A673 (cell line): ENCODE data around the gene PLXND1. TPM values are rescaled to one million over a fixed set of nuclear protein-coding genes. Genes with fewer than 3 reads are reported as not detected.

ENCODE experiments used
- BruUV-seq: library from RNA; stranded (reverse); fragments of 400-500 nt; replicated peaks from 2 replicates; lab custom pipeline; 2021; lab: Mats Ljungman, UMichigan
- CTCF ChIA-PET: fragments of 300-600 bp; sonication (Branson Sonifier 250); formaldehyde crosslinking; loops from one replicate; lab custom pipeline; 2022; ENCODE audit warnings: antibody characterized with exemption; lab: Charles Lee
- POLR2A ChIA-PET: fragments of 300-600 bp; sonication (Branson Sonifier 250); formaldehyde crosslinking; loops from one replicate; lab custom pipeline; 2022; ENCODE audit warnings: antibody characterized with exemption; ENCODE audit not compliant: low non-redundant PET; lab: Charles Lee
- DNase-seq: peaks from one replicate; pipeline ENCODE4 v3.0.0-alpha.2; 2015; ENCODE audit warnings: low spot score
- H3K27ac ChIP-seq: fragments of 200-600 bp; sonication (generic); 2 replicates; pipeline ENCODE4 v1.5.1; 2016; ENCODE audit warnings: mixed run types, low read depth, mild to moderate bottlenecking, mixed read lengths, antibody characterized with exemption, low read length; ENCODE audit not compliant: poor library complexity, severe bottlenecking
- H3K27me3 ChIP-seq: fragments of 200-600 bp; sonication (generic); replicated peaks from 2 replicates; pipeline ENCODE4 v1.6.1; 2017; ENCODE audit warnings: mixed run types, low read depth, mild to moderate bottlenecking, mixed read lengths, antibody characterized with exemption, low read length; ENCODE audit not compliant: insufficient read depth, poor library complexity
- H3K36me3 ChIP-seq: fragments of 200-600 bp; sonication (generic); 2 replicates; pipeline ENCODE4 v1.6.1; 2016; ENCODE audit warnings: mixed run types, mild to moderate bottlenecking, mixed read lengths, antibody characterized with exemption, low read length; ENCODE audit not compliant: insufficient read depth, poor library complexity, severe bottlenecking
- H3K4me1 ChIP-seq: fragments of 200-600 bp; sonication (generic); 2 replicates; pipeline ENCODE4 v1.6.1; 2017; ENCODE audit warnings: mixed run types, mild to moderate bottlenecking, mixed read lengths, antibody characterized with exemption, low read length; ENCODE audit not compliant: insufficient read depth, poor library complexity, severe bottlenecking
- H3K4me3 ChIP-seq: fragments of 200-600 bp; sonication (generic); 2 replicates; pipeline ENCODE4 v1.5.1; 2016; ENCODE audit warnings: low read depth, mixed run types, mild to moderate bottlenecking, mixed read lengths, low read length; ENCODE audit not compliant: poor library complexity, severe bottlenecking
- H3K9me3 ChIP-seq: fragments of 200-600 bp; sonication (generic); 2 replicates; pipeline ENCODE4 v1.6.1; 2016; ENCODE audit warnings: mixed run types, low read depth, mild to moderate bottlenecking, mixed read lengths, antibody characterized with exemption, low read length; ENCODE audit not compliant: poor library complexity, severe bottlenecking
- EZH2 ChIP-seq: fragments of 200-600 bp; sonication (generic); IDR thresholded peaks from 2 replicates; pipeline ENCODE4 v1.6.1; 2017; ENCODE audit warnings: borderline replicate concordance, low read depth, mild to moderate bottlenecking, mixed read lengths, antibody characterized with exemption, low read length; ENCODE audit not compliant: poor library complexity, severe bottlenecking
- intact Hi-C: fragments of 100-400 bp; cut with micrococcal nuclease; formaldehyde crosslinking; loops from one replicate; pipeline ENCODE4 v1.10.0; 2022; ENCODE audit not compliant: unreplicated experiment
- total RNA-seq: library from RNA; stranded (reverse); gene quantifications from 2 replicates; pipeline ENCODE4 v1.2.3, GENCODE V29; 2021
- TF ChIP-seq, protein P1 (sequence below): fragments of 300-800, 200-600 bp; sonication (generic); conservative IDR thresholded peaks from 2 replicates; pipeline ENCODE4 v1.5.1; 2017; ENCODE audit warnings: low read depth, mild to moderate bottlenecking, antibody characterized with exemption, low read length, moderate library complexity, mixed read lengths

Gene PLXND1
- total RNA-seq, 1 experiment from 2014 or later: 31.5 TPM

DNA sequence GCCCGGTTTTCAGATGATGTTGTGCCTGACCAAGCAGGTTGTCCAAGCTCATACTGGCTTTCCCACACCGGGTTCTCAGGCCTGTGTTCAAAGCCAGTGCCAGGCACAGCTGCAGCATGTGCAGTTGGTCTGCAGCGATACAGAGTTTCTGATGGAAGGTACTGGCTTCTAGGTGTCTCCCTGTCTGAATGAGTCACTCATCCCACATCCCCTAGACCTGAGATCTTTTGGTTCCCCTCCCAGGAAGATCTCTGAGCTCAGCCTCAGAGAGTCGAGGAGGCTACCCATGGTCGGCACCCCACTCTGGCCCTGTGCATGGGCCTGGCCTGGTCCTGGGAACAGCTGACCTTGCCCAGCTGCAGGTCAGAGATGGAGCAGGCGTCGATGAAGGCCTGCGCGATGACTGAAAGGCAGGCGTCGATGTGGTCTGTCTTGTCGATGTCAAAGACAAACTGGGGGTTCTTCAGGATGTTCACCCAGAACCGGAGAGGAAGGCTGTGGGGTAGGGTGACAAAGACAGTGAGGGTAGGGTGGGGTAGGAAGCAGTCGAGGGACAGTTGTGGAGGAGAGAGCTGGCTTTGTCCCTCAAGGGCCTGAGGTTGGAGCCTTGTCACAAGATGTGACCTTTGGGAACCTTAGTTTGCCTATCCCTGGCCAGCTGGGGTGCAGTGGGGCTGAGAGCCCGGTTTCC is 48.2 kb downstream of the PLXND1 start:
- Histone ChIP-seq H3K4me1 (peaks cover 18% of the 10 kb centered on the region), H3K9me3 (no peaks in the 10 kb centered on the region), H3K27ac (no peak overlapping the region), H3K27me3 (no peaks in the 10 kb centered on the region), H3K4me3 (no peak overlapping the region), H3K36me3 (no peaks in the 10 kb centered on the region)
- DNase-seq: no peak
- intact Hi-C loops: no loop called here
- ChIA-PET CTCF (no interaction called here), POLR2A (no interaction called here)
- TF ChIP-seq EZH2: no peak
- TF ChIP-seq, protein P1, sequence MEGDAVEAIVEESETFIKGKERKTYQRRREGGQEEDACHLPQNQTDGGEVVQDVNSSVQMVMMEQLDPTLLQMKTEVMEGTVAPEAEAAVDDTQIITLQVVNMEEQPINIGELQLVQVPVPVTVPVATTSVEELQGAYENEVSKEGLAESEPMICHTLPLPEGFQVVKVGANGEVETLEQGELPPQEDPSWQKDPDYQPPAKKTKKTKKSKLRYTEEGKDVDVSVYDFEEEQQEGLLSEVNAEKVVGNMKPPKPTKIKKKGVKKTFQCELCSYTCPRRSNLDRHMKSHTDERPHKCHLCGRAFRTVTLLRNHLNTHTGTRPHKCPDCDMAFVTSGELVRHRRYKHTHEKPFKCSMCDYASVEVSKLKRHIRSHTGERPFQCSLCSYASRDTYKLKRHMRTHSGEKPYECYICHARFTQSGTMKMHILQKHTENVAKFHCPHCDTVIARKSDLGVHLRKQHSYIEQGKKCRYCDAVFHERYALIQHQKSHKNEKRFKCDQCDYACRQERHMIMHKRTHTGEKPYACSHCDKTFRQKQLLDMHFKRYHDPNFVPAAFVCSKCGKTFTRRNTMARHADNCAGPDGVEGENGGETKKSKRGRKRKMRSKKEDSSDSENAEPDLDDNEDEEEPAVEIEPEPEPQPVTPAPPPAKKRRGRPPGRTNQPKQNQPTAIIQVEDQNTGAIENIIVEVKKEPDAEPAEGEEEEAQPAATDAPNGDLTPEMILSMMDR: no peak
- no TSS peak for BruUV-seq

DNA sequence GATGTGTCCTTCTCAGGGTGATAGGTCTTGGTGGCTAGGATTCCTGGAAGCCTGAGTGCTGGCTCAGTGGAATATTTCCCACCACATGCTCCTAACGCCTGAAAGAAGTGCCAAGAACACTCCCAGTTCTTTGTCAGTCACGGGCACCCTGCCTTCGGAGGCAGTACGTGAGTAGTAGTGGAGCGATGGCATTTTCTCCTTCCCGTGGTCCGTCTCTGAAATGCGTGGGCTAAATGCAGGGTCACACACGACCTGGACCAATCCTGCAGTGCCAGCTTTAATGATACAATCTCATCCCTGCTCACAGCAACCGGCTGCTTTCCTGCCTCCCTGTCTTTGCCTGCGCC is 49.0 kb downstream of the PLXND1 start:
- peaks cover 22% of the 10 kb centered on the region for H3K4me1 ChIP-seq
- no peak overlapping the region for H3K27ac ChIP-seq
- BruUV-seq: no TSS peak
- H3K36me3 ChIP-seq: no peaks in the 10 kb centered on the region
- CTCF ChIA-PET: no interaction called here
- no peak for TF ChIP-seq EZH2
- TF ChIP-seq, protein P1: no peak
- POLR2A ChIA-PET: interaction anchor here (0.7 kb wide), 1 partner anchor 75 kb away, joined by 3 read pairs; no protein-coding TSS in a partner anchor
- H3K4me3 ChIP-seq: no peak overlapping the region
- no peaks in the 10 kb centered on the region for H3K9me3 ChIP-seq
- no peaks in the 10 kb centered on the region for H3K27me3 ChIP-seq
- no peak for DNase-seq
- intact Hi-C loops: no loop called here

DNA sequence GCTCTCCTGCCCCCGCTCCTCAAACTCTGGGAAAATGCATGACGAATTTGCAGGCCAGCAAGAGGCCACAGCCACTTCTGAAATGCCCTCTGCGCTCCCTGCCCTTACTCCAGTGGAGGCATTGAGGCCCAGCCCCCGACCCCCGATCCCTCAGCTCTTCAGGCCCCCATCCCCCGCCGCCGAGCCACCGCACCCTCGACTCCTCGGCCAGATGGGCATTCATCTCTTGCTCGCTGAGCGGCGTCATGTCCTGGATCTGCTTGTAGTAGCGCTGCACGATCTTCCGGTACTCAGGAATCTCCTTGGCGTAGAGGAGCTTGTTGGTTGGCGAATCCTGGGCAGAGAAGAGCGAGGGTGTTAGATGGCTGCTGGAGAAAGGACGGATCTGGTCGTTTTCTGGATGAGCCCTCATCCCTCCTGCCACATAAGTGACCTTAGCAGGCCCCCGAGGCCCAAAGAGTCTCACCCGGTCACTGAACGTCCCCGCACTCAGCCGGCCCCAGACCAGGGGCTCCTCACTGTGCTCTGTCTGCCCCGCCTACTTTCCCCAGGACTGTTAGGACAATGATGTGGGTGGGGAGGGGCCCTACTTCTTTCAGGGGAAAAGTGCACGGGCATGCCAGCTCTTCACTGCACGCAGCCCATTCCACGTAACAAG is 49.5 kb downstream of the PLXND1 start:
- Histone ChIP-seq H3K27ac (no peak overlapping the region), H3K4me1 (peaks cover 22% of the 10 kb centered on the region), H3K36me3 (no peaks in the 10 kb centered on the region), H3K4me3 (no peak overlapping the region), H3K9me3 (no peaks in the 10 kb centered on the region), H3K27me3 (no peaks in the 10 kb centered on the region)
- intact Hi-C loops: no loop called here
- BruUV-seq: no TSS peak
- POLR2A ChIA-PET: interaction anchor here (0.7 kb wide), 1 partner anchor 74 kb away, joined by 3 read pairs; no protein-coding TSS in a partner anchor
- CTCF ChIA-PET: no interaction called here
- DNase-seq: no peak
- TF ChIP-seq EZH2: no peak
- TF ChIP-seq, protein P1: no peak
